SU-DHL-6 (cell line): ENCODE results near the gene TALDO1.

Source experiments
- EZH2phosphoT487 ChIP-seq: fragments of 200-600 bp; sonication (generic), shearing (Covaris generic); conservative IDR thresholded peaks from 2 replicates; pipeline ENCODE4 v1.6.1; 2018; ENCODE audit warnings: mild to moderate bottlenecking, antibody characterized with exemption, low read length, moderate library complexity, mixed read lengths
- TF ChIP-seq, protein P1 (sequence below): fragments of 200-600 bp; sonication (generic); IDR thresholded peaks from one replicate; pipeline ENCODE4 v1.5.1; 2017; ENCODE audit warnings: antibody characterized with exemption, mild to moderate bottlenecking, low read length, moderate library complexity; ENCODE audit not compliant: insufficient read depth, poor library complexity, severe bottlenecking

- TF ChIP-seq, protein P1, sequence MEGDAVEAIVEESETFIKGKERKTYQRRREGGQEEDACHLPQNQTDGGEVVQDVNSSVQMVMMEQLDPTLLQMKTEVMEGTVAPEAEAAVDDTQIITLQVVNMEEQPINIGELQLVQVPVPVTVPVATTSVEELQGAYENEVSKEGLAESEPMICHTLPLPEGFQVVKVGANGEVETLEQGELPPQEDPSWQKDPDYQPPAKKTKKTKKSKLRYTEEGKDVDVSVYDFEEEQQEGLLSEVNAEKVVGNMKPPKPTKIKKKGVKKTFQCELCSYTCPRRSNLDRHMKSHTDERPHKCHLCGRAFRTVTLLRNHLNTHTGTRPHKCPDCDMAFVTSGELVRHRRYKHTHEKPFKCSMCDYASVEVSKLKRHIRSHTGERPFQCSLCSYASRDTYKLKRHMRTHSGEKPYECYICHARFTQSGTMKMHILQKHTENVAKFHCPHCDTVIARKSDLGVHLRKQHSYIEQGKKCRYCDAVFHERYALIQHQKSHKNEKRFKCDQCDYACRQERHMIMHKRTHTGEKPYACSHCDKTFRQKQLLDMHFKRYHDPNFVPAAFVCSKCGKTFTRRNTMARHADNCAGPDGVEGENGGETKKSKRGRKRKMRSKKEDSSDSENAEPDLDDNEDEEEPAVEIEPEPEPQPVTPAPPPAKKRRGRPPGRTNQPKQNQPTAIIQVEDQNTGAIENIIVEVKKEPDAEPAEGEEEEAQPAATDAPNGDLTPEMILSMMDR: no peak
- TF ChIP-seq EZH2phosphoT487: no peak
These were observed 49.5 kb downstream of the TALDO1 start for GRCh38 chr11:796565-797295.
